AG10803 (cell line): Measurements from ENCODE around the gene SUPT7L.
A peak's percentile ranks its signal among the peaks of the same experiment; 100 is the strongest.

Experiments
- DNase-seq: peaks from one replicate; pipeline ENCODE4 v3.0.0; 2010; ENCODE audit warnings: low read depth
- H3K4me3 ChIP-seq: 2 replicates; pipeline ENCODE4 v1.5.1; 2011; ENCODE audit warnings: mild to moderate bottlenecking, low read length, control low read depth
- CTCF ChIP-seq: conservative IDR thresholded peaks from 2 replicates; pipeline ENCODE4 v1.5.1; 2011; ENCODE audit warnings: mild to moderate bottlenecking, low read length, control low read depth, inconsistent platforms

The SUPT7L gene

DNA sequence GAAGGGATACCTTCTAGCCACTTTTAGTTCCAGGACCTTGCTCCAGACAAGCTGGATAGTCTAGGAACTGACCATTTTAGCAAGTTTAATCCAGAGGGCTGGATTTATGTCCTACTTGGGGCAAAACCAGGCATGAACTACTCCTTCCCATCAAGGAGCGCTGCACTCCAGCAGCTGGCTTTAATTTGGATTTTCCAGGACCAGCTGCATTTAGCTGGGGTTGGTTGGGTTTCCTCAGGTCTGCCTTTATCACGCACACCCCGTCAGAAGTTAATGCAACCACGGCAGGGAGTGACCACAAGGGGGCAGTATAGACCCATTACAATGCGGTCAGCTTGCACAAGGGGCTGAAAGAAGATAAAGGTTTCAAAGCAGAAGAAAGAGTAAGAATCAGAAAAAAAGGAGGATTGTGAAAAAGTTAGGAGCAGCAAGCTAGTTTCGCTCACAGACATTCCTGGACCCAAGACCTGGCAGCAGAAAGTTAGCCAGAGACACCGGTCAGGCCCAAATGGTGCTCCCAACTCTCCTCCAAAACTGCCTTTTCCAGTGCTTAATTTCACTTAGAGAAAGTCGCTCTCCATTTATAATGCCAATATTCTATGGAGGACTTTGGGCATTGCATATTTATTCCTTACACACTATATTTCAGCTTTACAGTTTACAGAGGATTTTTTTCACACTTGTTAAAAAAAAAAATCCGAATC lies 40.4 kb upstream of the SUPT7L start:
- peak; percentile 97 for DNase-seq
- H3K4me3 ChIP-seq, result no peak overlapping the region
- TF ChIP-seq CTCF, result peak; percentile 93

DNA sequence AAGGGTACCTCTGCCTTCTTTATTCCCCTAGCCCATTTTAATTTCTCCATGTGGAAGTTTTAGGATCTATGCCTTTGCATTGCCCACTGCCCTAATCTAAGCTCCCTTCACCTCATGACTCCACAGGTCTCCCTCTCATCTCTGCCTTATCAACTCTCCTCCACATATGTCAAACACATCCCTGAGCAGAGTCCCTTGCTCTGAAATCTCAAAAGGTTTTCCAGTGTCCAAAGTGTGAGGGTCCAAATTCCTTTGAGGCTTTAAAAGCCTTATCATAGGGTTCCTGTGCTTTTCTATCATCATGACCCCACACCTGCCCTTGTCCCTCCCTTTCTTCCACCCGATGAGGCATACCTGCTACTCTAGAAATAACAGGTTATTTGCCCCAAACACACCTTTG lies 38.9 kb upstream of the SUPT7L start:
- TF ChIP-seq CTCF, result no peak
- no peak overlapping the region for H3K4me3 ChIP-seq
- DNase-seq, result no peak

- no peak overlapping the region for H3K4me3 ChIP-seq
- no peak for TF ChIP-seq CTCF
- DNase-seq, result peak; percentile 78
Measured at GRCh38 chr2:27701676-27702075, 38.3 kb upstream of the SUPT7L start.

- no peak for TF ChIP-seq CTCF
- no peak overlapping the region for H3K4me3 ChIP-seq
- DNase-seq, result no peak
Measured at GRCh38 chr2:27697660-27698059, 34.2 kb upstream of the SUPT7L start.

GRCh38 chr2:27690052-27690451 lies 26.6 kb upstream of the SUPT7L start:
- no peak overlapping the region for H3K4me3 ChIP-seq
- no peak for TF ChIP-seq CTCF
- no peak for DNase-seq

DNA sequence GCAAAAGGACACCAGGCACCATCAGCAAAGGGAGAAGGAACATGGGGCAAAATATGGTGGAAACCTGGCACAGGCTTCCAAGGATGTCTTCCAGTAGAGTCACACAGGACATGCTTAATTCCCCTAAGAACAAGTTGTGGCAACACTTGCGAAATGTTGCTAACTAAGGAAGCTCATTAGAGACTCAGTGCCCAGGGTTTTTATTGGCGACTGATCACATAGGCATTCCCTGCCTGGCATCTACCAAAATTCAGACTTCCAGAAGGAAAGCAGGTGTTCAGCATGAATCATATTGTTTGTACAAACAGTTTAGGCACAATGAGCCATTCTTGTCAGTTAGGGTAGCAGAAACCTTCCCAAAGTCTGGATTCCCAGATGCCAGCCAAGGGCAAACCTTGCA lies 26.0 kb upstream of the SUPT7L start:
- no peak for TF ChIP-seq CTCF
- H3K4me3 ChIP-seq, result no peak overlapping the region
- peak; percentile 53 for DNase-seq

DNA sequence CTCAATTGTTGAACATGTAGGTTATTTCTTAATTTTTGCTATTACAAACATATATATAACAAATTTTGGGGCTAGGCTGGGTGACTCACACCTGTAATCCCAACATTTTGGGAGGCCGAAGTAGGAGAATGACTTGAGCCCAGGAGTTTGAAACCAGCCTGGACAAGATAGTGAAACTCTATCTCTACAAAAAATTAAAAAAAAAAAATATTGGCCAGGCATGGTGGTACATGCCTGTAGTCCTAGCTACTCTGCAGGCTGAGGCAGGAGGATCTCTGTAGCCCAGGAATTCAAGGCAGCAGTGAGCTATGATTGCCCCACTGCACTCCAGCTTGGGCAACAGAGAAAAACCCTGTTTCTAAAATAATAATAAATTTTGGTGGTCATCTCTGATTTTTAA lies 23.8 kb upstream of the SUPT7L start:
- no peak for TF ChIP-seq CTCF
- no peak for DNase-seq
- no peak overlapping the region for H3K4me3 ChIP-seq
